SJCRH30 (cell line): Measurements from ENCODE around the gene SEC22C. TPM values are rescaled to one million over a fixed set of nuclear protein-coding genes. Genes with fewer than 3 reads are reported as not detected.
"Not testable (repeated sequence)": the region's sequence is repeated elsewhere in the genome, so short reads cannot be mapped to it uniquely, and the experiment has no call there.

ENCODE experiments used
- DNase-seq, 2 experiments: peaks; one replicate each; pipeline ENCODE4 v3.0.0-alpha.2; 2015 to 2020
- H3K27ac ChIP-seq: fragments of 250-450 bp; sonication (Bioruptor Pico); 2 replicates; pipeline ENCODE4 v1.5.1; 2020; ENCODE audit warnings: mild to moderate bottlenecking, moderate library complexity
- H3K27me3 ChIP-seq: fragments of 250-450 bp; sonication (Bioruptor Pico); 2 replicates; pipeline ENCODE4 v1.5.1; 2020; ENCODE audit warnings: mild to moderate bottlenecking, moderate library complexity
- H3K36me3 ChIP-seq: fragments of 250-450 bp; sonication (Bioruptor Pico); 2 replicates; pipeline ENCODE4 v1.5.1; 2020; ENCODE audit warnings: mild to moderate bottlenecking, moderate library complexity
- H3K4me1 ChIP-seq: fragments of 250-450 bp; sonication (Bioruptor Pico); 2 replicates; pipeline ENCODE4 v1.5.1; 2020; ENCODE audit warnings: mild to moderate bottlenecking, moderate library complexity
- H3K4me3 ChIP-seq: fragments of 250-450 bp; sonication (Bioruptor Pico); 2 replicates; pipeline ENCODE4 v1.5.1; 2020; ENCODE audit warnings: mild to moderate bottlenecking, moderate library complexity
- H3K9me3 ChIP-seq: fragments of 250-450 bp; sonication (Bioruptor Pico); replicated peaks from 2 replicates; pipeline ENCODE4 v1.5.1; 2020; ENCODE audit warnings: mild to moderate bottlenecking, moderate library complexity
- total RNA-seq: library from RNA; depleted of rRNA; stranded (reverse); fragments of >200 nt; shearing (Covaris generic); gene quantifications from 2 replicates; pipeline ENCODE4 v1.2.3, GENCODE V29; 2014

The SEC22C gene
- total RNA-seq, 1 experiment from 2014 or later = 27.2 TPM

DNA sequence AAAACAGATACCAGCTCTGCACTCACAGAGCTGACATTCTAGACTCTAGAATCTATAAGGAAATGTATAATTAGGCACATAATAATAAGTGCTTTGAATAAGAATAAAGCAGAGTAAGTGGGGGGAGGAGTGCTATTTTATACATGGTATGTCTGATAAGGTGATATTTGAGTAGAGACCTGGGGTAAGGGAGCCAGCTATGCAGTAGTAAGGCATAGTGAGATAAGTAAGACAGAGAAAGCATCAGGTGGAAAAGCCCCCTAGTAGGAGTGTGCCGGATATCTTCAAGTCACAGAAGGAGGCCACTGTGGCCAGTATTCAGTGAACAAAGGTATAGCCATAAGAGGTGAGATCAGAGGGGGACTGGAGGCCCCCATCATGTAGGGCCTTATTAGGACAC, 11.9 kb upstream of the SEC22C start:
- H3K4me1 ChIP-seq = no peaks in the 10 kb centered on the region
- no peaks in the 10 kb centered on the region for H3K9me3 ChIP-seq
- H3K27ac ChIP-seq = no peak overlapping the region
- H3K36me3 ChIP-seq = peaks cover 4% of the 10 kb centered on the region; the same call in 1 of the 2 replicates
- no peaks in the 10 kb centered on the region for H3K27me3 ChIP-seq
- DNase-seq = no peak
- H3K4me3 ChIP-seq = no peak overlapping the region

DNA sequence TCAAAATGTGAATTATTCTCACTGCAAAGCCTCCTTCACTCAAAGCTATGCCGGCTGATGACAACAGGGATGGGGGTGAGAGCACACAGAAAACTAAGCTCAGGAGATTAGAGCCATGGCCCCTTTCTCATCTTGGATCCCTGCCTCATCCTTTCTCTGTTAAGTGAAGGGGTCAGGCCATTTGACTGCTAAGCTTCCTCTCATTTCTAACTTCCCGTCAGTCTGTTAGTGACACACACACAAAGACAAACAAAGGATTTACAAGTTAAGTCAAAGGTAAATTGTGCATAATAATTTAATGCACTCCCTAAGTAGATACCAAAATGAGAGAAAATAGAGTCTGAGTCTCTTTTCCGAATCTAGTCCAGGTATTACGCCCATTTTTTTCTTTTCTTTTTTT, 10.0 kb upstream of the SEC22C start:
- no peak for DNase-seq
- Histone ChIP-seq H3K9me3 (no peaks in the 10 kb centered on the region), H3K27ac (no peak overlapping the region), H3K36me3 (peaks cover 4% of the 10 kb centered on the region; the same call in 1 of the 2 replicates), H3K4me3 (no peak overlapping the region; the same call in 1 of the 2 replicates), H3K4me1 (no peaks in the 10 kb centered on the region), H3K27me3 (no peaks in the 10 kb centered on the region)

DNA sequence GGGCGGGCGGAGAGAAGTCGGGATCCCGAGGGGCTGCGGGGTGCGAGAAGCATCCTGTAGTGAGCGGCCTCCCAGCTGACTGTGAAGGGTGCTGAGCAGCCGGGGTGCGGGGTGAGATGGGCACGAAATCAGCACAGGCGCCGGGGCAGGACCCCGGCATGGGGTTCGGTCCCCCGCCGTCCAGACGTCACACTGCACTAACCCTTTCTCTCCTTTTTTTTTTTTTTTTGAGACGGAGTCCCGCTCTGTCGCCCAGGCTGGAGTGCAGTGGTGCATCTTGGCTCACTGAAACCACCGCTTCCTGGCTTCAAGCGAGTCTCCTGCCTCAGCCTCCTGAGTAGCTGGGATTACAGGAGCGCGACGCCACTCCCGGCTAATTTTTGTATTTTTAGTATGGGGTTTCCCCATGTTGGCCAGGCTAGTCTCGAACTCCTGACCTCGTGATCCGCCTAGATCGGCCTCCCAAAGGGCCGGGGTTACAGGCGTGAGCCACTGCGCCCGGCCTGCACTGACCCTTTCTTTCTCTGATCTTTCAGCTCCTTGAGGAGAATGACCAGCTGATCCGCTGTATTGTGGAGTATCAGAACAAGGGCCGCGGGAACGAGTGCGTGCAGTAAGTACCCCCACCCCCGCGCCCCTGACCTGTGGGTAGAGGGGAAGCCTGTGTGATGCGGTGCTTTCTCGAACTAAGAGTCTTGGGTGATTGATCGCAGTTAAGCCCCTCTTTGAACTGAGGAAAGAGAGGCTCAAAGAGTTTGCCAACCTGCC, 9.4 kb upstream of the SEC22C start:
- Histone ChIP-seq H3K27ac (no peak overlapping the region; the same call in 1 of the 2 replicates), H3K4me1 (no peaks in the 10 kb centered on the region), H3K36me3 (peaks cover 4% of the 10 kb centered on the region; the same call in 1 of the 2 replicates), H3K9me3 (no peaks in the 10 kb centered on the region), H3K27me3 (no peaks in the 10 kb centered on the region), H3K4me3 (peak overlapping the region; percentile 62)
- DNase-seq = no peak

DNA sequence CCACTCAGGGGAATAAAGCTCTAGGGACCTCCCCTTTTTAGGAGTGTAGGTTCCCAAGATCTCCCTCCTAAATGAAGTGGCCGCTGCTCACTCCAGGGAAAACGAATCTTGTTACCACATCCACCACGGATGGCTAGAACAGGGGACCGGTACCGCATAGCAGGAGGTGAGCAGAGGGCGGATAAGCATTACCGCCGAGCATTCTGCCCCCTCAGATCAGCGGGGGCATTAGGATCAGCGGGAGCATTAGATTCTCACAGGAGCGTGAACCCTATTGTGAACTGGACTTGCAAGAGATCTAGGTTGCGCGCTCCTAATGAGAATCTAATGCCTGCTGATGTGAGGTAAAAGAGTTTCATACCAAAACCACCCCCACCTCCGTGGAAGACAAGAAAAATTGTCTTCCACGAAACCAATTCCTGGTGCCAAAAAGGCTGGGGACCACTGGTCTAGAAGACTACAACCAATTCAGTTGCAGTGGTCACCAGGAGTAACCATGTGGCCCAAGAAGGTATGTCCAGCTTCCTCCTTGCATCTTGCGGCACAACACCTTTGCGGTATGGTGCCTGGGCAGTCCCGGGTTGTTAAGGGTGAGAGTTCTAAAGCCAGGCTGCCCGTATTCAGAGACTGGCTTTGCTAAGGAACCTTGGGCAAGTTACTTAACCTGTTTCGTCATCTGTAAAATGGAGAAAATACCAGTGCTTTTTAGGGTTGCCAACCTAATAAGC, 7.8 kb upstream of the SEC22C start:
- Histone ChIP-seq H3K36me3 (peaks cover 4% of the 10 kb centered on the region; the same call in 1 of the 2 replicates), H3K27ac (no peak overlapping the region), H3K4me1 (no peaks in the 10 kb centered on the region), H3K27me3 (no peaks in the 10 kb centered on the region), H3K9me3 (no peaks in the 10 kb centered on the region), H3K4me3 (peak overlapping the region; percentile 62)
- DNase-seq = no peak

DNA sequence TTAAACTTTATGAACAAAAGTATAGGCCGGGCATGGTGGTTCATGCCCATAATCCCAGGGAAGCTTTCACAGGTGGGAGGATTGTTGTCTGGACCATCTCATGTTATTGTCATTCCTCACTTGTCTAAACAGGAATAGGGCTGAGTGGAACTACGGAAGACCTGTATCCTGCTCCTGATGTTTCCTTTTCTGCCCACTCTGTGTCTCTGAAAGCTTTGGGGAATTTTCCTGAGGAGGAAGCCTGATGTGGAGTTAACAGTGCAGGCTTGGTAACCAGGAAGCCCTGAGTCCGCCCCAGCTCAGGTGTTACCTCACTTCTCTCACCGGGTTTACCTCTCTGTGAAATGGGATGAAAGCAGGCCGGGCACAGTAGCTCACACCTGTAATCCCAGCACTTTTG, 6.9 kb upstream of the SEC22C start:
- no peak for DNase-seq
- Histone ChIP-seq H3K27me3 (no peaks in the 10 kb centered on the region), H3K4me3 (no peak overlapping the region), H3K4me1 (no peaks in the 10 kb centered on the region), H3K36me3 (0 out of 2 replicates have a peak, but pooled peaks cover 2% of the 10 kb centered on the region), H3K9me3 (no peaks in the 10 kb centered on the region), H3K27ac (no peak overlapping the region)

DNA sequence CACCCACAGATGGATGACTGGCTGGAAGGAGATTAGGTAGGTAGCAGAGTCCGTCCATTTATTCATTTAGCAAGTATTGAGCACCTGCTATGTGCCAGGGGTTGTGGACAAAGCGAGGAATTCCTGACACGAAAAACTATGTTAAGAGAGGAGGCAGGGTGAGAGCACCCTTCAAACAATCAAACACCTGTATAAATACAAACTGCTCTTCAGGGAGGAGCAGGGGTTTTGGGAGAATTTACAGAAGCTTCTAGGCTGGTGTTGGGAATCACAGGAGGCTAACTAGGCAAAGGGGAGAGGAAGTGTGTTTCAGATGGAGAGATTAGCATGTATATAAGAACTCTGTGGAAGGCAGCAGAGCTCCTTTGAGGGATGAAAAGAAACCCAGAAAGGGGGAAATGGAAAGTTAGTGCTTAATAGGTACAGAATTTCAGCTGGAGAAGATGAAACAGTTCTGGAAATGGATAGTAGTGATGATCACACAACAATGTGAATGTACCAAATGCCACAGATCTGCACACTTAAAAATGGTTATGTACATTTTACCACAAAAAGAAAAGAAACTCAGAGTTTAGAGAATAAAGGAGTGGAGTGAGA, 805 bp upstream of the SEC22C start:
- H3K27ac ChIP-seq = peak overlapping the region; percentile 78

DNA sequence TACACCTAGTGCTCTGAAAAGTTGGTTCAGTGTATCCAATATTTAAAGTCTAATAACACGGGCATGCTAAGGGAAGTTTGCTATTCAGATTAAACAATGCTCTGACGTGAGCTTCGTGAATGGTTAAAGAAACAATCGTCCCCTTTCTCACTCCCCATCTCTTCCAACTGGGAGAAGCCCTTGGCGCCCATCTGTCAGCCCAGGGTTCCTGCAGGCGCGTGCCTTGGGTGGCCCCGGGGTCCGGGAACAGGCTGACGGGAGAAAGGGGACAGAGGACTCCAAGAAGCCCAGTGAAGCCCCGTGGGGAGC, 413 bp downstream of the SEC22C start:
- Histone ChIP-seq H3K27ac (peak overlapping the region; percentile 78), H3K9me3 (no peaks in the 10 kb centered on the region), H3K27me3 (no peaks in the 10 kb centered on the region), H3K4me3 (peak overlapping the region; percentile 99), H3K36me3 (no peaks in the 10 kb centered on the region), H3K4me1 (no peaks in the 10 kb centered on the region)
- no peak for DNase-seq

More for the DNA sequence above, 805 bp upstream of the SEC22C start:
- Histone ChIP-seq H3K4me1 (no peaks in the 10 kb centered on the region), H3K27me3 (no peaks in the 10 kb centered on the region), H3K4me3 (peak overlapping the region; percentile 99), H3K9me3 (no peaks in the 10 kb centered on the region), H3K36me3 (no peaks in the 10 kb centered on the region)
- no peak for DNase-seq

DNA sequence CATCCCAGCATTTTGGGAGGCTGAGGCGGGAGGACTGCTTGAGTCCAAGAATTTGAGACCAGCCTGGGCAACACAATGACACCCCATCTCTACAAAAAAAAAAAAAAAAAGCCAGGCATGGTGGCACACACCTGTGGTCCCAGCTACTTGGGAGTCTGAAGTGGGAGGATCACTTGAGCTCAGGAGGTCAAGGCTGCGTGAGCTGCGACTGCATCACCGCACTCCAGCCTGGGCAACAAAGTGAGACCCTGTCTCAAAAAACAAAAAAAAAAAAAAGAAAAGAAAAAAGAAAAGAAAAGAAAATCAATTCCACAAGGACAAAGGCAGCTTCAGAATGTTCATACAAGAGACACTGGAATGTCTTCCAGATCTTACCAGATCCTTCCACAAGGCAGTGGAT, 2.4 kb downstream of the SEC22C start:
- not testable (repeated sequence) for H3K9me3 ChIP-seq, DNase-seq, H3K36me3 ChIP-seq, H3K27me3 ChIP-seq, H3K27ac ChIP-seq, H3K4me1 ChIP-seq, H3K4me3 ChIP-seq

DNA sequence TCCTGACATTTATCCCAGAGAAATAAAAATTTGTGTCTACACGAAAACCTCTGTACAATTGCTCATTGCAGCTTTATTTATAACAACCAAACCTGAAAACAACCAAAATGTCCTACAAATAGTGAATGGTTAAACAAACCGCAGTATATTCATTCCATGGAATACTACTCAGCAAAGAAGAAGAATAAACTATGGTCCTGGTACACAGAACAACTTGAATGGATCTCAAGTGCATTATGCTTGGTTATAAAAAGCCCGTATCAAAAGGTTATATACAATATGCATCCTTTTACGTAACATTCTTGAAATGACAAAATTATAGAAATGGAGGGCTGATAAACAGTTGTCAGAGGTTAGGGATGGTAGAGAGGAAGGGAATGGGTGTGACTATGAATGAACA, 3.7 kb downstream of the SEC22C start:
- Histone ChIP-seq H3K27me3 (no peaks in the 10 kb centered on the region), H3K36me3 (peaks cover 5% of the 10 kb centered on the region), H3K4me3 (no peak overlapping the region), H3K27ac (no peak overlapping the region), H3K9me3 (no peaks in the 10 kb centered on the region; the same call in 1 of the 2 replicates), H3K4me1 (no peaks in the 10 kb centered on the region)
- DNase-seq = no peak

DNA sequence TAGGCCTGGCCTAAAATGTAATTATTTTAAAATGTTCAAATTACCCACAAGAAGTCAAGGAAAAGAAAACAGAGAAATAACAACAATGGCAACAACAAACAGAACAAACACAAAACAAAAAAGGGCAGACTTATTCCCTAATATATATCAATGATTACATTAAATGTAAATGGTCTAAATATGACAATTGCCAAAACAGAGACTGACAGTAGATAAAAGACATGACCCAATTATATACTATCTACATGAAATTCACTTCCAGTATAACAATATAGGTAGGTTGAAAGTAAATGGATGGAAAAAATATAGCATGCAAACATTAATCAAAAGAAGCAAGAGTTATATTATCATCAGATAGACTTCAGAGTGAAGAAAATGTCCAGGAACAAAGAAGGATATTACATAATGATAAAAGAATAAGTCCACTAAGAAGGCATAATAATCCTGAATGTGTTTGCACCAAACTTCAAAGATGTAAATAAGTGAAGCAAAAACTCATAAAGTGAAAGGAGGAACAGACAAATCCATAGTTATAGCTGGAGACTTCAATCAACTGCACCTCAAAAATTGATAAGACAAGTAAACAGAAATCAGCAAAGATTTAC, 6.5 kb downstream of the SEC22C start:
- Histone ChIP-seq H3K27me3 (no peaks in the 10 kb centered on the region), H3K27ac (no peak overlapping the region), H3K9me3 (no peaks in the 10 kb centered on the region; the same call in 1 of the 2 replicates), H3K36me3 (peaks cover 5% of the 10 kb centered on the region), H3K4me3 (no peak overlapping the region), H3K4me1 (no peaks in the 10 kb centered on the region)
- DNase-seq = no peak

DNA sequence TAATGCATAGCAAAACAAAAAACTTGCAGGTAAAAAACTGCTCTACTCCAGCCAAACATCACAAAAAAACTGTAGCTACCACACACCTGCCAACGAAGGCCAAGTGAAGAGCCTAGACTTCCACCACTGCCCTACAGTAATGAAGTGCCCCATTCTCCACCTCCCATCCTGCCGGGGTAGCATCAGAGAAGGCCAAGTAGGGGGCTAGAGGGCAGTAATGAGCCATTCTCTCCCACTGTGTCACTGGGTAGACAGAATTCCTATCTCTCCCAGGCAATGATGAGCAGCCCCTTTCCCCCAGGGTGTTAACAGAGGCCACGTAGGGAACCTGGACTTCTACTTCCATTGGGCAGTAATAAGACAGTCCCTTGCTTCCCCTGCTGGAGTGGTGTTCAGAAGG, 9.5 kb downstream of the SEC22C start:
- H3K4me1 ChIP-seq = no peaks in the 10 kb centered on the region
- no peaks in the 10 kb centered on the region for H3K27me3 ChIP-seq
- no peak overlapping the region for H3K27ac ChIP-seq
- DNase-seq = peak; percentile 17 to 52
- peaks cover 5% of the 10 kb centered on the region for H3K36me3 ChIP-seq
- no peak overlapping the region for H3K4me3 ChIP-seq
- H3K9me3 ChIP-seq = no peaks in the 10 kb centered on the region; the same call in 1 of the 2 replicates

DNA sequence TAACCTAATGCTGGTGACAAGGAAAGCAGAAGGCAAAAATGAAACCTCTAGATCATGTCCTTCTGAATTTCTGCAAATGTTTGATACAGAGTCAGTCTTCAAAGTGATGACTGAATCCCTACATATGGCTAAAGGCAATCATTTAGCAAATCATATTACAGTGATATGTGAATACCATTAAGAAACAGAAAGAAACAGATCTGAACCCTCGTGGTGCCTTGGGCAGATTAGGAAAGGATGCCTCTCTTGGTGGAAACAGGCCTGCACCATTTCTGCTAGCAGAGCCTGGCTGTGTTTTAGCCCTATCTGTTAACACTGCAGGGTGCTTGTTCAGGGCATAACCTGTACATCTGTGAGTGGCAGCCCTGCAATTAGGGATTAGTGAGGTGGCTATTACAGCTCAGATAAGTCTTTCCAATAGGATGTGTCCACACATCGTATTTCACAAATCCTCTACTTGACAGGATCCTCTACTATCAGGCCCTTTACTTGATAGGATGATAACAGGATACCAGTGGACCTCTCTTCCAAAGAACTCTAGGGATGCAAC, 12.1 kb downstream of the SEC22C start:
- DNase-seq = no peak
- Histone ChIP-seq H3K36me3 (peaks cover 5% of the 10 kb centered on the region), H3K27ac (no peak overlapping the region), H3K27me3 (no peaks in the 10 kb centered on the region), H3K9me3 (no peaks in the 10 kb centered on the region), H3K4me3 (no peak overlapping the region), H3K4me1 (no peaks in the 10 kb centered on the region)

DNA sequence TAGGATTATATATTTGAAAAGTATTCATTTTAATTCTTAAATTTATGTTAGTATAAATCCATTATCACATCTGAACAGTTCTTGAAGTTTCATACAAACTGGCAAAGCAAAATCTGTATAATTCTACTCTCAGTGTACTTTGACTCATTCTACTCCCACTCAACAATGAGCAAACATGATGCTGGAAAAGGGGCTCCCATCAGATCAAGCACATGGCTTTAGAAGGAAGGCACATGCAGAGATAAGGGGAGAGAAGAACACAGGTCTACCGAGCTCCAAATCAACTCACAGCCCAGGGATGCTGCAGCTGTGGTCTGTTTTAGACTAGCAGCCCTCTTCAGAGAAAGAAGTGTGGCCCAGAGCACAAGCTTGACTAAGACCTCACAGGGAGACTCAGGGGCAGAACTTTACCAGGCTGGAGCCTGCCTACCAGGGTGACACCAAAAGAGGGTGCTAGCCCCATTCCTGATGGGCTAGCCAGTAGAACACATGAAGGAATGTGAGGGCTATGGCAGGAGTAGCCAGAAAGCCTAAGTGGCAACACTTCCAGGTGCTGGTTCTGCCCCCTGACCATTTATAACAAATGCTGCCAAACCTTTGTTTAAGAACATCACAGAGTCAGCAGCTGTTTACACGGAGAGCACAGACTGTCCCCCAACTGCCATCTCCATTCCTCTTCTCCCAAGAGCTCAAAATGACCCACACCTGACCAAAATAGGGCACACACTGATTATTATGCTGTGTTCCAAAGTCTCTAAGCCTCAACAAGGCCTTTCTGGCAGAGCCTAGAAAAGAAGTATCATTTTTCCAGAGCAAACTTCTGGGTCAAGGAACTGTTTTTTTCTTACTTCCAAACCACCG, 19.5 kb downstream of the SEC22C start:
- Histone ChIP-seq H3K36me3 (no peaks in the 10 kb centered on the region; the same call in 1 of the 2 replicates), H3K4me3 (no peak overlapping the region), H3K27ac (no peak overlapping the region), H3K4me1 (no peaks in the 10 kb centered on the region), H3K27me3 (no peaks in the 10 kb centered on the region), H3K9me3 (no peaks in the 10 kb centered on the region)
- no peak for DNase-seq

DNA sequence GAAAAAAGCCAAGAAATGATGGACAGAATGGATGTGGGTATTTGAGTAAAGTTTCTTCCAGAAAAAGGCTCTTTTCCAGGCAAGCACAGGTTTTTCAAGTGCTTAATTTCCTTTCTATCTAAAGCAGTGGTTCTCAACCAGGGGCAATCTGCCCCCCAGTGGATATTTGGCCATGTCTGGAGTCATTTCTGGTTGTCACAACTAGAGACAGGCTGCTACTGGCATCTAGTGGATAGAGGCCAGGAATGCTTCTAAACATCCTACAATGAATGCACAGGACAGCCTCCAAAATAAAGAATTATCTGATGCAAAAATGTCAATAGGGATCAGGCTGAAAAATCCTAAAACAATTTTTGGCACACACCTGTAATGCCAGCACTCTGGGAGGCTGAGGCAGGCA, 23.9 kb downstream of the SEC22C start:
- Histone ChIP-seq H3K36me3 (no peaks in the 10 kb centered on the region), H3K27me3 (no peaks in the 10 kb centered on the region), H3K4me1 (no peaks in the 10 kb centered on the region), H3K9me3 (no peaks in the 10 kb centered on the region), H3K4me3 (no peak overlapping the region), H3K27ac (no peak overlapping the region)
- no peak for DNase-seq
